Neural progenitor cell (in vitro differentiated cells): ENCODE results near the gene CRIM1. TPM values are rescaled to one million over a fixed set of nuclear protein-coding genes. Genes with fewer than 3 reads are reported as not detected.
A peak's percentile ranks its signal among the peaks of the same experiment; 100 is the strongest.

Experiments
- DNase-seq: peaks from one replicate; pipeline ENCODE4 v3.0.0-alpha.2; 2016; ENCODE audit warnings: low spot score
- H2AFZ ChIP-seq: fragments of 200-600 bp; sonication (generic); replicated peaks from 2 replicates; pipeline ENCODE4 v1.6.1; 2016; ENCODE audit warnings: antibody characterized with exemption
- H3F3A ChIP-seq: fragments of 200-600 bp; sonication (generic); 2 replicates; pipeline ENCODE4 v1.6.1; 2016; ENCODE audit warnings: antibody characterized with exemption, low read depth
- H3K27ac ChIP-seq: fragments of 200-600 bp; sonication (generic); 2 replicates; pipeline ENCODE4 v1.5.1; 2016; ENCODE audit warnings: mild to moderate bottlenecking
- H3K27me3 ChIP-seq: fragments of 200-600 bp; sonication (generic); 2 replicates; pipeline ENCODE4 v1.6.1; 2016; ENCODE audit warnings: mild to moderate bottlenecking, moderate library complexity
- H3K36me3 ChIP-seq: fragments of 200-600 bp; sonication (generic); 2 replicates; pipeline ENCODE4 v1.5.1; 2016
- H3K4me1 ChIP-seq: fragments of 200-600 bp; sonication (generic); 2 replicates; pipeline ENCODE4 v1.6.1; 2016; ENCODE audit warnings: mixed run types
- H3K4me2 ChIP-seq: fragments of 200-600 bp; sonication (generic); 2 replicates; pipeline ENCODE4 v1.6.1; 2016
- H3K4me3 ChIP-seq: fragments of 200-600 bp; sonication (generic); 2 replicates; pipeline ENCODE4 v1.5.1; 2016
- H3K79me2 ChIP-seq: fragments of 200-600 bp; sonication (generic); 2 replicates; pipeline ENCODE4 v1.6.1; 2016; ENCODE audit warnings: low read depth
- H3K9ac ChIP-seq: fragments of 200-600 bp; sonication (generic); 2 replicates; pipeline ENCODE4 v1.6.1; 2016
- H3K9me3 ChIP-seq: fragments of 200-600 bp; sonication (generic); 2 replicates; pipeline ENCODE4 v1.5.1; 2016; ENCODE audit warnings: low read depth
- H4K20me1 ChIP-seq: fragments of 200-600 bp; sonication (generic); 2 replicates; pipeline ENCODE4 v1.6.1; 2016; ENCODE audit warnings: low read depth
- H3K27ac Mint-ChIP-seq: 3 replicates; pipeline ENCODE4 v1.8.0; 2021; ENCODE audit warnings: mixed read lengths
- H3K27me3 Mint-ChIP-seq: 2 replicates; pipeline ENCODE4 v1.8.0; 2022; ENCODE audit warnings: low read depth, mild to moderate bottlenecking, inconsistent platforms, moderate library complexity, mixed read lengths; ENCODE audit not compliant: insufficient read depth
- H3K36me3 Mint-ChIP-seq: 3 replicates; pipeline ENCODE4 v1.8.0; 2021; ENCODE audit warnings: mixed read lengths
- H3K4me1 Mint-ChIP-seq: 3 replicates; pipeline ENCODE4 v1.8.0; 2021; ENCODE audit warnings: mixed read lengths
- H3K4me3 Mint-ChIP-seq: 3 replicates; pipeline ENCODE4 v1.8.0; 2021; ENCODE audit warnings: mild to moderate bottlenecking, moderate library complexity, mixed read lengths
- H3K9me3 Mint-ChIP-seq: 3 replicates; pipeline ENCODE4 v1.8.0; 2020; ENCODE audit warnings: mixed read lengths
- EZH2 ChIP-seq: fragments of 200-600 bp; sonication (generic); IDR thresholded peaks from 2 replicates; pipeline ENCODE4 v1.6.1; 2017; ENCODE audit warnings: antibody characterized with exemption, mild to moderate bottlenecking, moderate library complexity
- EZH2phosphoT487 ChIP-seq: fragments of 200-600 bp; sonication (generic); IDR thresholded peaks from 2 replicates; pipeline ENCODE4 v1.6.1; 2017; ENCODE audit warnings: antibody characterized with exemption
- total RNA-seq: library from RNA; depleted of rRNA; stranded (reverse); fragments of >200 nt; gene quantifications from 2 replicates; pipeline ENCODE4 v1.2.3, GENCODE V29; 2015; ENCODE audit warnings: low replicate concordance
- TF ChIP-seq, protein P1 (sequence below): fragments of 200-600 bp; sonication (generic); IDR thresholded peaks from 2 replicates; pipeline ENCODE4 v1.5.1; 2017; ENCODE audit warnings: antibody characterized with exemption, mild to moderate bottlenecking

The CRIM1 gene
- total RNA-seq, 1 donor from 2014 or later, result 4.9 TPM

DNA sequence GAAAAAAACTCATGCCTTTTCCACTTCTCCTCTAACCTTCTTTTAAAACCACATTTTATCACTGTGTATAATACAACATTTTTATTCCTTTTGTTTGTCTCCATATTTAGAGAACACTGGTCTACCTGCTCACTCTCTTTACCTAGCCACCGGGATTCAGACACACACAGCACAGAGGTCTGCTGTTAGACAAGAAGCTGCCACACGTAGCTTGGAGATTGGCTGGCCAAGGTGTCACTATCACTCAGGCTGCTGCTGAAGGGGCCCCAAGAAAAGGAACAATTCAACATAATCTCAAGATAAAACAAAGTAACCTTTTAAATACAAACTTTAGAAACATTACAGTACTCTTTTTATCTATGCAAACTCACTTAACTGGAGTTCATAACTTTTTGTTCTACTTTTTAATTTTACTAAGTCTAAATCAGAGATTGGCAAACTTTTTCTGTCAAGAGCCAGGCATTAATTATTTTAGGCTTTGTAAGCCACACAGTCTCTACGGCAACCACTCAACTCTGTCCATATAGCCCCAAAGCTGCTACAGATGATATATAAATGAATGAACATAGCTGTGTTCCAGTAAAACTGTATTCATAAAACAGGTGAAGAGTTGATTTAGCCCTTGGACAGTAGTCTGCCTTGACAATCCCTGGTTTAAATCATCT is 216.6 kb downstream of the CRIM1 start:
- no peak overlapping the region for H3K4me3 Mint-ChIP-seq
- Histone ChIP-seq H4K20me1 (no peaks in the 10 kb centered on the region), H2AFZ (no peak overlapping the region), H3K9me3 (no peaks in the 10 kb centered on the region), H3K79me2 (peaks cover 5% of the 10 kb centered on the region), H3K4me1 (no peaks in the 10 kb centered on the region), H3K9ac (no peak overlapping the region), H3F3A (no peaks in the 10 kb centered on the region), H3K4me2 (no peak overlapping the region), H3K27ac (no peak overlapping the region), H3K36me3 (no peaks in the 10 kb centered on the region), H3K27me3 (no peaks in the 10 kb centered on the region), H3K4me3 (no peak overlapping the region)
- no peaks in the 10 kb centered on the region for H3K9me3 Mint-ChIP-seq
- TF ChIP-seq, protein P1, sequence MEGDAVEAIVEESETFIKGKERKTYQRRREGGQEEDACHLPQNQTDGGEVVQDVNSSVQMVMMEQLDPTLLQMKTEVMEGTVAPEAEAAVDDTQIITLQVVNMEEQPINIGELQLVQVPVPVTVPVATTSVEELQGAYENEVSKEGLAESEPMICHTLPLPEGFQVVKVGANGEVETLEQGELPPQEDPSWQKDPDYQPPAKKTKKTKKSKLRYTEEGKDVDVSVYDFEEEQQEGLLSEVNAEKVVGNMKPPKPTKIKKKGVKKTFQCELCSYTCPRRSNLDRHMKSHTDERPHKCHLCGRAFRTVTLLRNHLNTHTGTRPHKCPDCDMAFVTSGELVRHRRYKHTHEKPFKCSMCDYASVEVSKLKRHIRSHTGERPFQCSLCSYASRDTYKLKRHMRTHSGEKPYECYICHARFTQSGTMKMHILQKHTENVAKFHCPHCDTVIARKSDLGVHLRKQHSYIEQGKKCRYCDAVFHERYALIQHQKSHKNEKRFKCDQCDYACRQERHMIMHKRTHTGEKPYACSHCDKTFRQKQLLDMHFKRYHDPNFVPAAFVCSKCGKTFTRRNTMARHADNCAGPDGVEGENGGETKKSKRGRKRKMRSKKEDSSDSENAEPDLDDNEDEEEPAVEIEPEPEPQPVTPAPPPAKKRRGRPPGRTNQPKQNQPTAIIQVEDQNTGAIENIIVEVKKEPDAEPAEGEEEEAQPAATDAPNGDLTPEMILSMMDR, result no peak
- no peak for TF ChIP-seq EZH2phosphoT487
- no peak for TF ChIP-seq EZH2
- H3K27me3 Mint-ChIP-seq, result no peaks in the 10 kb centered on the region
- H3K36me3 Mint-ChIP-seq, result peaks cover 35% of the 10 kb centered on the region
- DNase-seq, result peak; percentile 13
- H3K4me1 Mint-ChIP-seq, result peaks cover 15% of the 10 kb centered on the region
- H3K27ac Mint-ChIP-seq, result no peak overlapping the region

DNA sequence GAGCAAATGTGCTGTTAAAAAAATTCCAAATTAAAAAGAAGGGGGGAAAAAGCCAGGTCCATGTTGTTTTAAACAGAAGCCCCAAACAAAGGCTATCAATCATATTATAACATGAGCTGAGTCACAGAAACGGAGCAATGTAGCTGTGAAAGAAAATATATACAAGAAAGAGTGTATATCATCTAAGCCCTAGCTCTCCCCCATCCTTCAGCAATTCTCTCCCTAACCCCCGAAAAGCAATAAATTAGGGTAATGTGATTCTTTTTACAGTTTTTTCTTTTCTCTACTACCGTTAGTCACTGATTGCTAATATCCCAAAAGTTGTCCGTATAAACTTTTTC is 217.1 kb downstream of the CRIM1 start:
- no peaks in the 10 kb centered on the region for H3K9me3 ChIP-seq
- no peaks in the 10 kb centered on the region for H3K36me3 ChIP-seq
- H3K27ac ChIP-seq, result no peak overlapping the region

DNA sequence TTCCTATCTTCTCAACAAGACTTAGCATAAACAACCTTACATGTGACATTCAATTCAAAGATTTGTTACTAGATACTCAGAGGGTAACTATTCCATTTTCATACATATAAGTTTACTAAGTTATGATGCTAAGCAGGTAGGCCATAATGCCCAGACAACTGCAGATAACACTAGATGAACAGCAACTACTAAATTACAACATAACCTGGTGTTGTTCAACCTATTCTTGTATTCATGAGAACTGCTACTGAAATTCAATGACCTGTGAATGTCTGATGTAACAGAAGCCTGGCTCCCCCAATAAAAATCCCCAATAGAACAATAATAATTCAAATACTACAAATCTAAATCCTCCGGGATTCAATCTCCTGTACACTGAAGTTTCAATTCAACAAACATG is 217.6 kb downstream of the CRIM1 start:
- no peak for TF ChIP-seq EZH2
- Mint-ChIP-seq H3K4me1 (peaks cover 15% of the 10 kb centered on the region), H3K4me3 (no peak overlapping the region), H3K27me3 (no peaks in the 10 kb centered on the region), H3K27ac (no peak overlapping the region), H3K36me3 (peaks cover 36% of the 10 kb centered on the region), H3K9me3 (no peaks in the 10 kb centered on the region)
- Histone ChIP-seq H4K20me1 (no peaks in the 10 kb centered on the region), H2AFZ (no peak overlapping the region), H3K9me3 (no peaks in the 10 kb centered on the region), H3F3A (no peaks in the 10 kb centered on the region), H3K27ac (no peak overlapping the region), H3K4me2 (no peak overlapping the region), H3K79me2 (peaks cover 5% of the 10 kb centered on the region), H3K36me3 (no peaks in the 10 kb centered on the region), H3K27me3 (no peaks in the 10 kb centered on the region), H3K4me1 (no peaks in the 10 kb centered on the region), H3K4me3 (no peak overlapping the region), H3K9ac (no peak overlapping the region)
- no peak for DNase-seq

More for the DNA sequence above, 217.1 kb downstream of the CRIM1 start:
- H3K27me3 Mint-ChIP-seq, result no peaks in the 10 kb centered on the region
- Histone ChIP-seq H2AFZ (no peak overlapping the region), H3K4me3 (no peak overlapping the region), H4K20me1 (no peaks in the 10 kb centered on the region), H3F3A (no peaks in the 10 kb centered on the region), H3K27me3 (no peaks in the 10 kb centered on the region), H3K4me2 (no peak overlapping the region), H3K9ac (no peak overlapping the region), H3K4me1 (no peaks in the 10 kb centered on the region), H3K79me2 (peaks cover 5% of the 10 kb centered on the region)
- H3K9me3 Mint-ChIP-seq, result no peaks in the 10 kb centered on the region
- H3K4me1 Mint-ChIP-seq, result peaks cover 15% of the 10 kb centered on the region
- H3K4me3 Mint-ChIP-seq, result no peak overlapping the region
- no peak for DNase-seq
- H3K36me3 Mint-ChIP-seq, result peaks cover 33% of the 10 kb centered on the region
- H3K27ac Mint-ChIP-seq, result no peak overlapping the region
- TF ChIP-seq EZH2 (no peak), EZH2phosphoT487 (no peak)
- TF ChIP-seq, protein P1, result no peak

DNA sequence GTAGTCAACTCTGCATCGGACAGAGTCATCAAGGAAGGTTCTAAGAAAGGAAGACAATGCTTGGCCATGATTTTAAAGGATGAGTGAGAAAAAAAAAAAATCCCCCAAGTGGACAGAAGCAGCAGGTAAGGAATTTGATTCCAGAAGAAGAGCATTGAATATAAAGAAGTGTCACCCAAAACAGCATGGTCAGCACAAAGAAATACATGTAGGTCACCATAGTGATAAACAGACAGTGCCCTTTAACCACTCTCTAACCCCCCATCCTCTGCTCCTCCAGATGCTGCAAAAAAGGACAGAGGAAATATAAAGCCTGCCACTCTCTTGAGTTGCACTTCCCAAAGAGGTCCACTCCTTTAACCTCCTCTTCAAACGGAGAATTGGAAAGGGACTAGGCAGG is 219.0 kb downstream of the CRIM1 start:
- H2AFZ ChIP-seq, result no peak overlapping the region
- H3K27ac Mint-ChIP-seq, result no peak overlapping the region
- H3K4me2 ChIP-seq, result no peak overlapping the region
- no peak for DNase-seq
- H3K27me3 Mint-ChIP-seq, result no peaks in the 10 kb centered on the region
- H3K27ac ChIP-seq, result no peak overlapping the region
- H3K4me3 Mint-ChIP-seq, result no peak overlapping the region
- H4K20me1 ChIP-seq, result no peaks in the 10 kb centered on the region
- H3K79me2 ChIP-seq, result peaks cover 5% of the 10 kb centered on the region
- H3K27me3 ChIP-seq, result no peaks in the 10 kb centered on the region
- no peaks in the 10 kb centered on the region for H3F3A ChIP-seq
- H3K9me3 Mint-ChIP-seq, result no peaks in the 10 kb centered on the region
- TF ChIP-seq EZH2phosphoT487, result no peak
- TF ChIP-seq, protein P1, result no peak
- no peak for TF ChIP-seq EZH2
- H3K36me3 ChIP-seq, result no peaks in the 10 kb centered on the region
- H3K4me1 ChIP-seq, result no peaks in the 10 kb centered on the region
- no peaks in the 10 kb centered on the region for H3K9me3 ChIP-seq
- peaks cover 50% of the 10 kb centered on the region for H3K36me3 Mint-ChIP-seq
- H3K4me3 ChIP-seq, result no peak overlapping the region
- H3K9ac ChIP-seq, result no peak overlapping the region
- H3K4me1 Mint-ChIP-seq, result peaks cover 11% of the 10 kb centered on the region
